22Rv1 (cell line): ENCODE results near the gene APOA4.

Source experiments
- ZFX ChIP-seq: fragments of 450-650 bp; IDR thresholded peaks from 2 replicates; pipeline ENCODE4 v1.6.1; 2017; ENCODE audit warnings: antibody characterized with exemption, borderline replicate concordance
- TF ChIP-seq, protein P1 (sequence below): fragments of 450-650 bp; IDR thresholded peaks from 2 replicates; pipeline ENCODE4 v1.5.1; 2017; ENCODE audit warnings: mild to moderate bottlenecking

DNA sequence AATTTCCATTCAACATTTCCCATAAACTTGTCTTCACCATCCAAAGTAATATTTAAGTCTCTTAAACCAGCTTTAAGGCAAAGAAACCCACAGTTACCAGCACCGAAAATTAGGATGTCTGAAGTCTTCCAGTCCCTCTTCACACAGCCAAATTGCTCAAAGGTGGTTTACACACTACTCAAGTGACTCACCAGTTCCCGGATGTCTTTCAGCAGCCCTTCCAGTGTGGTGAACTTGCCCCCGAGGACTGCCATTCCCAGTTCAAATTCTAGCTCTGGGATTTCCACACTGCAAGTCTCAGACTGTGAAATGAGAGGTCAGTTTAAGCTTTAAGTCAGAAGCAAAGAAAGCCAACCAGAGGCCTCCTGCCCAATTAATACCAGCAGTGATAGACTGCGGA lies 40.4 kb downstream of the APOA4 start:
- TF ChIP-seq, protein P1, sequence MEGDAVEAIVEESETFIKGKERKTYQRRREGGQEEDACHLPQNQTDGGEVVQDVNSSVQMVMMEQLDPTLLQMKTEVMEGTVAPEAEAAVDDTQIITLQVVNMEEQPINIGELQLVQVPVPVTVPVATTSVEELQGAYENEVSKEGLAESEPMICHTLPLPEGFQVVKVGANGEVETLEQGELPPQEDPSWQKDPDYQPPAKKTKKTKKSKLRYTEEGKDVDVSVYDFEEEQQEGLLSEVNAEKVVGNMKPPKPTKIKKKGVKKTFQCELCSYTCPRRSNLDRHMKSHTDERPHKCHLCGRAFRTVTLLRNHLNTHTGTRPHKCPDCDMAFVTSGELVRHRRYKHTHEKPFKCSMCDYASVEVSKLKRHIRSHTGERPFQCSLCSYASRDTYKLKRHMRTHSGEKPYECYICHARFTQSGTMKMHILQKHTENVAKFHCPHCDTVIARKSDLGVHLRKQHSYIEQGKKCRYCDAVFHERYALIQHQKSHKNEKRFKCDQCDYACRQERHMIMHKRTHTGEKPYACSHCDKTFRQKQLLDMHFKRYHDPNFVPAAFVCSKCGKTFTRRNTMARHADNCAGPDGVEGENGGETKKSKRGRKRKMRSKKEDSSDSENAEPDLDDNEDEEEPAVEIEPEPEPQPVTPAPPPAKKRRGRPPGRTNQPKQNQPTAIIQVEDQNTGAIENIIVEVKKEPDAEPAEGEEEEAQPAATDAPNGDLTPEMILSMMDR: no peak
- TF ChIP-seq ZFX: no peak
